Stimulated activated naive B cell treated with anti-CD40 and anti-IgM and Interleukin-4, amounts not matched to agents 10 μg/mL and 1 μg/mL and 100 μg/mL, for 72 hours (primary cell): ENCODE measurements around the gene BICC1.
A peak's percentile ranks its signal among the peaks of the same experiment; 100 is the strongest.

Experiments used
- ATAC-seq, 2 donors: fragments of 150-1000 bp; cut with Tn5 transposase; replicated peaks; 2 replicates each; pipeline ENCODE4 v1.10.0; 2021; ENCODE audit warnings: moderate library complexity in 1 of 2
- DNase-seq: peaks from one replicate; pipeline ENCODE4 v3.0.0; 2021
- H3K27ac Mint-ChIP-seq: one replicate; pipeline ENCODE4 v1.8.0; 2022; ENCODE audit warnings: mild to moderate bottlenecking, mixed read lengths
- H3K27me3 Mint-ChIP-seq, 2 donors: one replicate each; pipeline ENCODE4 v1.8.0; 2022; ENCODE audit warnings: mixed read lengths in 2 of 2
- H3K36me3 Mint-ChIP-seq, 2 donors: one replicate each; pipeline ENCODE4 v1.8.0; 2022; ENCODE audit warnings: mixed read lengths in 2 of 2, mild to moderate bottlenecking in 1 of 2
- H3K4me1 Mint-ChIP-seq, 2 donors: one replicate each; pipeline ENCODE4 v1.8.0; 2022; ENCODE audit warnings: mixed read lengths in 2 of 2, mild to moderate bottlenecking in 1 of 2
- H3K4me3 Mint-ChIP-seq, 2 donors: one replicate each; pipeline ENCODE4 v1.8.0; 2022; ENCODE audit warnings: mild to moderate bottlenecking in 2 of 2, mixed read lengths in 2 of 2, moderate library complexity in 1 of 2
- H3K9me3 Mint-ChIP-seq, 2 donors: one replicate each; pipeline ENCODE4 v1.8.0; 2022; ENCODE audit warnings: mixed read lengths in 2 of 2, mild to moderate bottlenecking in 1 of 2

Gene BICC1

GRCh38 chr10:58568428-58568935 lies 55.8 kb downstream of the BICC1 start:
- Mint-ChIP-seq H3K4me3 (no peak overlapping the region), H3K4me1 (no peaks in the 10 kb centered on the region), H3K27me3 (no peaks in the 10 kb centered on the region), H3K36me3 (no peaks in the 10 kb centered on the region), H3K9me3 (peaks cover 0 to 4% of the 10 kb centered on the region in 2 donors), H3K27ac (no peak overlapping the region)
- DNase-seq (no peak), ATAC-seq (no peak)

- no peak overlapping the region for H3K27ac Mint-ChIP-seq
- no peaks in the 10 kb centered on the region for H3K27me3 Mint-ChIP-seq
- DNase-seq, result no peak
- peaks cover 0 to 2% of the 10 kb centered on the region in 2 donors for H3K9me3 Mint-ChIP-seq
- no peak for ATAC-seq
- H3K4me3 Mint-ChIP-seq, result no peak overlapping the region
- H3K36me3 Mint-ChIP-seq, result no peaks in the 10 kb centered on the region
- no peaks in the 10 kb centered on the region for H3K4me1 Mint-ChIP-seq
Observed at GRCh38 chr10:58570307-58570723, 57.6 kb downstream of the BICC1 start.

- no peaks in the 10 kb centered on the region for H3K27me3 Mint-ChIP-seq
- no peak for DNase-seq
- peaks cover 0 to 2% of the 10 kb centered on the region in 2 donors for H3K9me3 Mint-ChIP-seq
- H3K4me3 Mint-ChIP-seq, result no peak overlapping the region
- H3K4me1 Mint-ChIP-seq, result no peaks in the 10 kb centered on the region
- H3K36me3 Mint-ChIP-seq, result no peaks in the 10 kb centered on the region
- ATAC-seq, result no peak
- no peak overlapping the region for H3K27ac Mint-ChIP-seq
Observed at GRCh38 chr10:58570979-58571378, 58.3 kb downstream of the BICC1 start.

DNA sequence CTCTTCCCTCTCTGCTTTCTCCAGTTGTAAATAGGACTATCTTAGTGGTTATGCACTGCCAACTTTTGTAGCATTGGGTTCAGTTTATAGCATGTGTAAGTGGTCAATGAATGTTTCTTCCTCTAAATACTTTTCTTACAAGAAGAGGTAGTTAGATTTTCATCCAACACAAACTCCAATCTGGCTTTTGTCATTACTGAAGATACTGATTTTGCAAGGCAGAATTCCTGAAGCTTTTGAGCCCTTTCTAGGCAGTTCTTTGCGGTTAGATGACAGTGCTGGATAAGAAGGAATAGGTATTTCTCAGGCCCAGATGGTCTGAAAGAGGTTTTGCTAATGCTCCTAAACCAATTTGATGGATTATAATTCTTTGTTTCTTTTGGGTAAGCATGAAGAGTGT lies 60.5 kb downstream of the BICC1 start:
- Mint-ChIP-seq H3K27ac (no peak overlapping the region), H3K9me3 (peaks cover 0 to 2% of the 10 kb centered on the region in 2 donors), H3K4me1 (no peaks in the 10 kb centered on the region), H3K4me3 (no peak overlapping the region), H3K36me3 (no peaks in the 10 kb centered on the region), H3K27me3 (no peaks in the 10 kb centered on the region)
- no peak for DNase-seq
- no peak for ATAC-seq

GRCh38 chr10:58574058-58574457 lies 61.4 kb downstream of the BICC1 start:
- DNase-seq (no peak), ATAC-seq (no peak)
- Mint-ChIP-seq H3K4me1 (no peaks in the 10 kb centered on the region), H3K36me3 (no peaks in the 10 kb centered on the region), H3K27ac (no peak overlapping the region), H3K4me3 (no peak overlapping the region), H3K9me3 (peaks cover 0 to 2% of the 10 kb centered on the region in 2 donors), H3K27me3 (no peaks in the 10 kb centered on the region)

- Mint-ChIP-seq H3K4me1 (no peaks in the 10 kb centered on the region), H3K27me3 (no peaks in the 10 kb centered on the region), H3K27ac (no peak overlapping the region), H3K36me3 (no peaks in the 10 kb centered on the region), H3K4me3 (no peak overlapping the region), H3K9me3 (peaks cover 0 to 2% of the 10 kb centered on the region in 2 donors)
- DNase-seq (no peak), ATAC-seq (no peak)
Observed at GRCh38 chr10:58575491-58575890, 62.8 kb downstream of the BICC1 start.

DNA sequence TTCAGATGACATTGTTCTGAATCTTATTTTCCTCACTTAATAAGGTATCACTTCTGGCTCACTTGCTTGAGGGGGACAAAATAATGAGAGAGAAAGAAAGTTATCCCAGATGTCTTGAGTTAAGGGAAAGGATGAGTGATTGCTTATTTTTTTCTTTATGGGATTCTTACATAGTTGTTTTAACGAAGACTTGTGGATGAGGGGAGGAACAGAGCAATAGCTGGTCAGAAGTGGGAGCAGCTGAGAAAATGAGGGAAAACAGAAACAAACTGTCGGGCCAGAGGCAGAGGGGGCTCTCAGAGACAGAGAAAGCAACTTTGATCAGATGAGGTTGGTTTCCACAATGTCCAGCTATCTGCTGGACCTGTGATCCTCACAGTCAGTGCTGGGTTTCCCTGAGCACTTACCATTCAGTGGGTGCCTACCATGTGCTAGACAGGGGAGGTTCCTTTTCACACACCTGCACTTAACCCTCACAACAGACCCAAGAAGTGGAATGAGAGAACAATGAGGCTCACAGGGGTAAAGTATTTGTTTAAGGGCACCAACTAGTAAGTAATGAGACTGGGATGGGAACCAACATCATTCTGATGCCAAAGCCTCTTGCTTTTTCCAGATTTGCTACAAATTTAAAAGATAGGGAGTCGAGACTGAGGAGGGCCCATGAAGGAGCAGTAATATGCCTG lies 64.2 kb downstream of the BICC1 start:
- ATAC-seq (no peak), DNase-seq (no peak)
- Mint-ChIP-seq H3K27me3 (no peaks in the 10 kb centered on the region), H3K4me3 (no peak overlapping the region), H3K4me1 (no peaks in the 10 kb centered on the region), H3K27ac (no peak overlapping the region), H3K9me3 (peaks cover 0 to 1% of the 10 kb centered on the region in 2 donors), H3K36me3 (no peaks in the 10 kb centered on the region)

- Mint-ChIP-seq H3K27me3 (no peaks in the 10 kb centered on the region), H3K4me1 (no peaks in the 10 kb centered on the region), H3K27ac (no peak overlapping the region), H3K4me3 (no peak overlapping the region), H3K9me3 (no peaks in the 10 kb centered on the region), H3K36me3 (no peaks in the 10 kb centered on the region)
- DNase-seq (no peak), ATAC-seq (no peak)
Observed at GRCh38 chr10:58577437-58577777, 64.7 kb downstream of the BICC1 start.

DNA sequence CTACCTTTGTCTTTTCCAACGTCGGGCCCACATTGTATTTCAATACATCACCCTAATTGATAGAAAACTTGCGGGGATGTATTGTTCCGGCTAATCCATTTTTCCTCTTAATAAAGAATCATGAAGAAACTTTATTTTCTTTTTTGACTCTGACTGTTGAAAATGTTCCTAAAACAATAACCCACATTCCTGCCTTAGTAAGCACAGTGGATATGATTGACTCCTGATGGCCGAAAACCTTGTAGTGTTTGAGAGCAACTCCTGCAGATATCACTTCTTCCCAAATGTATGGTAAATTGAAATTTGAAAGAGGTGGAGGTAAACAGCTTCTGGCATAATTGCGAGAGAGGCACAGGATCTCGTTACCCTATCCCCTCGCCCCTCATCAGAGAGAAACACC lies 65.7 kb downstream of the BICC1 start:
- no peak overlapping the region for H3K27ac Mint-ChIP-seq
- no peak for ATAC-seq
- H3K4me3 Mint-ChIP-seq, result no peak overlapping the region
- no peaks in the 10 kb centered on the region for H3K27me3 Mint-ChIP-seq
- no peak for DNase-seq
- no peaks in the 10 kb centered on the region for H3K4me1 Mint-ChIP-seq
- no peaks in the 10 kb centered on the region for H3K36me3 Mint-ChIP-seq
- H3K9me3 Mint-ChIP-seq, result peaks cover under 1 to 1% of the 10 kb centered on the region in 2 donors

GRCh38 chr10:58579011-58579655 lies 66.5 kb downstream of the BICC1 start:
- H3K9me3 Mint-ChIP-seq, result peaks cover 3 to 4% of the 10 kb centered on the region in 2 donors
- H3K4me3 Mint-ChIP-seq, result no peak overlapping the region
- H3K27ac Mint-ChIP-seq, result no peak overlapping the region
- DNase-seq, result no peak
- H3K27me3 Mint-ChIP-seq, result no peaks in the 10 kb centered on the region
- ATAC-seq, result no peak
- no peaks in the 10 kb centered on the region for H3K36me3 Mint-ChIP-seq
- no peaks in the 10 kb centered on the region for H3K4me1 Mint-ChIP-seq

DNA sequence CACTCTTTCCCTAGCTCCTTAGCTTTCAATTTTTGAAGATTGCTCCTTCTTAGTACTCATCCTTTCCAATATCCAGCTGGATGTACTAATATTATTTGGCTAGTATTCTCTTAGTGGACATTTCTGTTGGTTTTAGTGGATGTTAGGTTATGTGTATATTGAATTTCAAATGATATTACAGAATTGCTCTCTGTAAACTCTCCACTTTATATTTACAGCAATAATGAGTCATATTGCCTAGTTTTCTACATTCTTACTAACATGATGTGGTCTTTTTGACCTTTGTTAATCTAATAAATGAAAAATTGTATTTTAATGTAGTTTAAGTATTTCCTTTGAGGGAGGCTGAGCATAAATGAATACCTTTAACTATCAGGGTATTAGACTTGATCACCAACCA lies 69.4 kb downstream of the BICC1 start:
- Mint-ChIP-seq H3K36me3 (no peaks in the 10 kb centered on the region), H3K4me1 (no peaks in the 10 kb centered on the region), H3K27me3 (no peaks in the 10 kb centered on the region), H3K27ac (no peak overlapping the region), H3K4me3 (no peak overlapping the region), H3K9me3 (peaks cover 3 to 4% of the 10 kb centered on the region in 2 donors)
- no peak for DNase-seq
- no peak for ATAC-seq

- no peak overlapping the region for H3K4me3 Mint-ChIP-seq
- H3K27ac Mint-ChIP-seq, result no peak overlapping the region
- H3K4me1 Mint-ChIP-seq, result no peaks in the 10 kb centered on the region
- DNase-seq (no peak), ATAC-seq (peak; percentile 50 to 67)
- H3K27me3 Mint-ChIP-seq, result no peaks in the 10 kb centered on the region
- H3K36me3 Mint-ChIP-seq, result no peaks in the 10 kb centered on the region
- H3K9me3 Mint-ChIP-seq, result peaks cover 3 to 4% of the 10 kb centered on the region in 2 donors
Observed at GRCh38 chr10:58585435-58585834, 72.8 kb downstream of the BICC1 start.

- Mint-ChIP-seq H3K36me3 (no peaks in the 10 kb centered on the region), H3K9me3 (peaks cover 3 to 4% of the 10 kb centered on the region in 2 donors), H3K4me1 (no peaks in the 10 kb centered on the region), H3K4me3 (no peak overlapping the region), H3K27me3 (no peaks in the 10 kb centered on the region), H3K27ac (no peak overlapping the region)
- no peak for ATAC-seq
- DNase-seq, result no peak
Observed at GRCh38 chr10:58586282-58587245, 73.9 kb downstream of the BICC1 start.

- Mint-ChIP-seq H3K9me3 (peaks cover 3 to 4% of the 10 kb centered on the region in 2 donors), H3K27ac (no peak overlapping the region), H3K27me3 (no peaks in the 10 kb centered on the region), H3K4me1 (no peaks in the 10 kb centered on the region), H3K4me3 (no peak overlapping the region), H3K36me3 (no peaks in the 10 kb centered on the region)
- no peak for ATAC-seq
- DNase-seq, result no peak
Observed at GRCh38 chr10:58587676-58588075, 75.0 kb downstream of the BICC1 start.
